ENCODE data around the gene CDKN1C. TPM values are rescaled to one million over a fixed set of nuclear protein-coding genes. Genes with fewer than 3 reads are reported as not detected.

The CDKN1C gene
- total and polyA plus RNA-seq, 2 experiments from 2014 or later: 64.6 to 108 TPM

- peak overlapping the region; percentile 84 for H3K27ac ChIP-seq
- H3K36me3 ChIP-seq: no peaks in the 10 kb centered on the region
- no peak for TF ChIP-seq CTCF (IDR thresholded peaks at IDR 0.05; ENCODE audit: low read depth, low read length)
Observed at GRCh38 chr11:2913776-2914175, 28.2 kb upstream of the CDKN1C start.

GRCh38 chr11:2913019-2913431 lies 27.4 kb upstream of the CDKN1C start:
- peaks cover 28% of the 10 kb centered on the region for H3K27me3 ChIP-seq
- DNase-seq (ENCODE audit: low read depth in 1 of 2, low spot score in 1 of 2): peak in 1 of 2 donors; percentile 26
- H3K4me1 ChIP-seq (ENCODE audit: low read depth): peaks cover 18% of the 10 kb centered on the region
- H3K9me3 ChIP-seq (ENCODE audit: low read depth): no peaks in the 10 kb centered on the region
- no peak for TF ChIP-seq CTCF (IDR thresholded peaks at IDR 0.05; ENCODE audit: low read depth, low read length)
- no peak overlapping the region for H3K4me3 ChIP-seq
- H3K27ac ChIP-seq: no peak overlapping the region
- H3K36me3 ChIP-seq: no peaks in the 10 kb centered on the region

More at GRCh38 chr11:2913776-2914175, 28.2 kb upstream of the CDKN1C start:
- no peak overlapping the region for H3K4me3 ChIP-seq
- H3K4me1 ChIP-seq (ENCODE audit: low read depth): peaks cover 18% of the 10 kb centered on the region
- DNase-seq (ENCODE audit: low read depth in 1 of 2, low spot score in 1 of 2): no peak
- peaks cover 21% of the 10 kb centered on the region for H3K27me3 ChIP-seq
- H3K9me3 ChIP-seq (ENCODE audit: low read depth): no peaks in the 10 kb centered on the region

- no peaks in the 10 kb centered on the region for H3K36me3 ChIP-seq
- H3K9me3 ChIP-seq (ENCODE audit: low read depth): no peaks in the 10 kb centered on the region
- H3K4me3 ChIP-seq: no peak overlapping the region
- DNase-seq (ENCODE audit: low read depth in 1 of 2, low spot score in 1 of 2): peak in 1 of 2 donors; percentile 63
- no peak overlapping the region for H3K27ac ChIP-seq
- H3K4me1 ChIP-seq (ENCODE audit: low read depth): peaks cover 18% of the 10 kb centered on the region
- TF ChIP-seq CTCF (IDR thresholded peaks at IDR 0.05; ENCODE audit: low read depth, low read length): no peak
- peaks cover 33% of the 10 kb centered on the region for H3K27me3 ChIP-seq
Observed at GRCh38 chr11:2912498-2912897, 26.9 kb upstream of the CDKN1C start.

GRCh38 chr11:2911785-2912391 lies 26.3 kb upstream of the CDKN1C start:
- Histone ChIP-seq H3K4me1 (ENCODE audit: low read depth) (peaks cover 18% of the 10 kb centered on the region), H3K27me3 (peaks cover 34% of the 10 kb centered on the region), H3K27ac (no peak overlapping the region), H3K36me3 (no peaks in the 10 kb centered on the region), H3K9me3 (ENCODE audit: low read depth) (no peaks in the 10 kb centered on the region), H3K4me3 (no peak overlapping the region)
- DNase-seq (ENCODE audit: low read depth in 1 of 2, low spot score in 1 of 2): no peak
- TF ChIP-seq CTCF (IDR thresholded peaks at IDR 0.05; ENCODE audit: low read depth, low read length): no peak

GRCh38 chr11:2911088-2911784 lies 25.7 kb upstream of the CDKN1C start:
- no peak overlapping the region for H3K4me3 ChIP-seq
- peaks cover 34% of the 10 kb centered on the region for H3K27me3 ChIP-seq
- H3K27ac ChIP-seq: no peak overlapping the region
- no peak for DNase-seq (ENCODE audit: low read depth in 1 of 2, low spot score in 1 of 2)
- no peaks in the 10 kb centered on the region for H3K9me3 ChIP-seq (ENCODE audit: low read depth)
- peaks cover 18% of the 10 kb centered on the region for H3K4me1 ChIP-seq (ENCODE audit: low read depth)
- TF ChIP-seq CTCF (IDR thresholded peaks at IDR 0.05; ENCODE audit: low read depth, low read length): no peak
- no peaks in the 10 kb centered on the region for H3K36me3 ChIP-seq

Data from cardiac muscle cell (in vitro differentiated cells and primary cell).